ENCODE measurements around the gene FSTL5.

The FSTL5 gene

GRCh38 chr4:161463436-161463835 is 700.4 kb downstream of the FSTL5 start:
- DNase-seq (ENCODE audit: low read depth), result no peak
- in situ Hi-C loops (cut with HindIII; ENCODE audit: low sequenced_read_pairs), result no loop called here
- no peak for TF ChIP-seq CTCF (IDR thresholded peaks at IDR 0.05; ENCODE audit: low read depth, low read length, missing control alignments)
- no peak overlapping the region for H3K4me3 ChIP-seq (ENCODE audit: low read depth, low read length)

GRCh38 chr4:161457906-161458305 is 705.9 kb downstream of the FSTL5 start:
- in situ Hi-C loops (cut with HindIII; ENCODE audit: low sequenced_read_pairs), result no loop called here
- DNase-seq (ENCODE audit: low read depth), result no peak
- no peak overlapping the region for H3K4me3 ChIP-seq (ENCODE audit: low read depth, low read length)
- no peak for TF ChIP-seq CTCF (IDR thresholded peaks at IDR 0.05; ENCODE audit: low read depth, low read length, missing control alignments)

- DNase-seq (ENCODE audit: low read depth), result no peak
- in situ Hi-C loops (cut with HindIII; ENCODE audit: low sequenced_read_pairs), result no loop called here
- no peak overlapping the region for H3K4me3 ChIP-seq (ENCODE audit: low read depth, low read length)
- no peak for TF ChIP-seq CTCF (IDR thresholded peaks at IDR 0.05; ENCODE audit: low read depth, low read length, missing control alignments)
Measured at GRCh38 chr4:161457311-161457710, 706.5 kb downstream of the FSTL5 start.

GRCh38 chr4:161454860-161455259 is 708.9 kb downstream of the FSTL5 start:
- no peak for DNase-seq (ENCODE audit: low read depth)
- H3K4me3 ChIP-seq (ENCODE audit: low read depth, low read length), result no peak overlapping the region
- no peak for TF ChIP-seq CTCF (IDR thresholded peaks at IDR 0.05; ENCODE audit: low read depth, low read length, missing control alignments)
- in situ Hi-C loops (cut with HindIII; ENCODE audit: low sequenced_read_pairs), result no loop called here

GRCh38 chr4:161448550-161449180 is 715.1 kb downstream of the FSTL5 start:
- in situ Hi-C loops (cut with HindIII; ENCODE audit: low sequenced_read_pairs), result no loop called here
- no peak overlapping the region for H3K4me3 ChIP-seq (ENCODE audit: low read depth, low read length)
- no peak for DNase-seq (ENCODE audit: low read depth)
- no peak for TF ChIP-seq CTCF (IDR thresholded peaks at IDR 0.05; ENCODE audit: low read depth, low read length, missing control alignments)

GRCh38 chr4:161444626-161445025 is 719.2 kb downstream of the FSTL5 start:
- no peak for TF ChIP-seq CTCF (IDR thresholded peaks at IDR 0.05; ENCODE audit: low read depth, low read length, missing control alignments)
- H3K4me3 ChIP-seq (ENCODE audit: low read depth, low read length), result no peak overlapping the region
- no peak for DNase-seq (ENCODE audit: low read depth)
- in situ Hi-C loops (cut with HindIII; ENCODE audit: low sequenced_read_pairs), result no loop called here
